OCI-LY1 (cell line): ENCODE results near the gene DHX8.

Source experiments
- H2AFZ ChIP-seq: fragments of 200-600 bp; sonication (generic), shearing (Covaris generic); 2 replicates; pipeline ENCODE4 v1.6.0; 2014; ENCODE audit warnings: antibody characterized with exemption, mild to moderate bottlenecking, low read length
- H3F3A ChIP-seq: fragments of 200-600 bp; sonication (generic), shearing (Covaris generic); 2 replicates; pipeline ENCODE4 v1.6.0; 2014; ENCODE audit warnings: mild to moderate bottlenecking, antibody characterized with exemption, low read length, moderate library complexity; ENCODE audit not compliant: insufficient read depth
- H3K27ac ChIP-seq: fragments of 200-600 bp; sonication (generic); 2 replicates; pipeline ENCODE4 v1.5.1; 2014; ENCODE audit warnings: low read length, mixed run types, mild to moderate bottlenecking, low read depth; ENCODE audit not compliant: poor library complexity, severe bottlenecking
- H3K27me3 ChIP-seq: fragments of 200-600 bp; sonication (generic); 2 replicates; pipeline ENCODE4 v1.6.0; 2014; ENCODE audit warnings: antibody characterized with exemption, mild to moderate bottlenecking, low read length, moderate library complexity; ENCODE audit not compliant: insufficient read depth
- H3K36me3 ChIP-seq: fragments of 200-600 bp; sonication (generic); 2 replicates; pipeline ENCODE4 v1.6.1; 2014; ENCODE audit warnings: mild to moderate bottlenecking, antibody characterized with exemption, low read length, moderate library complexity, mixed read lengths; ENCODE audit not compliant: insufficient read depth
- H3K4me1 ChIP-seq: fragments of 200-600 bp; sonication (generic); 2 replicates; pipeline ENCODE4 v1.5.1; 2014; ENCODE audit warnings: mild to moderate bottlenecking, low read length, moderate library complexity; ENCODE audit not compliant: insufficient read depth, severe bottlenecking
- H3K4me2 ChIP-seq: fragments of 200-600 bp; sonication (generic), shearing (Covaris generic); 2 replicates; pipeline ENCODE4 v1.6.1; 2014; ENCODE audit warnings: low read length
- H3K4me3 ChIP-seq: fragments of 200-600 bp; sonication (generic); 2 replicates; pipeline ENCODE4 v1.5.1; 2014; ENCODE audit warnings: low read length, low read depth, mild to moderate bottlenecking, mixed read lengths; ENCODE audit not compliant: poor library complexity, severe bottlenecking
- H3K79me2 ChIP-seq: fragments of 200-600 bp; shearing (Covaris generic); 2 replicates; pipeline ENCODE4 v1.6.1; 2016; ENCODE audit warnings: mixed run types, low read length, mixed read lengths; ENCODE audit not compliant: insufficient read depth
- H3K9ac ChIP-seq: fragments of 200-600 bp; sonication (generic), shearing (Covaris generic); 2 replicates; pipeline ENCODE4 v1.6.1; 2014; ENCODE audit warnings: mild to moderate bottlenecking, low read length, mixed read lengths
- H3K9me2 ChIP-seq: fragments of 200-600 bp; sonication (generic), shearing (Covaris generic); 2 replicates; pipeline ENCODE4 v1.6.1; 2014; ENCODE audit warnings: low read depth, mild to moderate bottlenecking, low read length, mixed read lengths
- H3K9me3 ChIP-seq: fragments of 200-600 bp; shearing (Covaris generic); 2 replicates; pipeline ENCODE4 v1.6.1; 2014; ENCODE audit warnings: low read length, mixed read lengths
- H4K20me1 ChIP-seq: fragments of 200-600 bp; sonication (generic), shearing (Covaris generic); 2 replicates; pipeline ENCODE4 v1.6.0; 2016; ENCODE audit warnings: mild to moderate bottlenecking, low read length; ENCODE audit not compliant: insufficient read depth
- EZH2 ChIP-seq: fragments of 200-600 bp; sonication (generic), shearing (Covaris generic); IDR thresholded peaks from 2 replicates; pipeline ENCODE4 v1.8.0; 2017; ENCODE audit warnings: borderline replicate concordance, mixed run types, mild to moderate bottlenecking, antibody characterized with exemption, low read length, moderate library complexity, mixed read lengths
- TF ChIP-seq, protein P1 (sequence below): fragments of 200-600 bp; sonication (generic), shearing (Covaris generic); IDR thresholded peaks from 2 replicates; pipeline ENCODE4 v1.5.1; 2017; ENCODE audit warnings: mild to moderate bottlenecking, antibody characterized with exemption, low read length, moderate library complexity, mixed read lengths

DHX8 gene

DNA sequence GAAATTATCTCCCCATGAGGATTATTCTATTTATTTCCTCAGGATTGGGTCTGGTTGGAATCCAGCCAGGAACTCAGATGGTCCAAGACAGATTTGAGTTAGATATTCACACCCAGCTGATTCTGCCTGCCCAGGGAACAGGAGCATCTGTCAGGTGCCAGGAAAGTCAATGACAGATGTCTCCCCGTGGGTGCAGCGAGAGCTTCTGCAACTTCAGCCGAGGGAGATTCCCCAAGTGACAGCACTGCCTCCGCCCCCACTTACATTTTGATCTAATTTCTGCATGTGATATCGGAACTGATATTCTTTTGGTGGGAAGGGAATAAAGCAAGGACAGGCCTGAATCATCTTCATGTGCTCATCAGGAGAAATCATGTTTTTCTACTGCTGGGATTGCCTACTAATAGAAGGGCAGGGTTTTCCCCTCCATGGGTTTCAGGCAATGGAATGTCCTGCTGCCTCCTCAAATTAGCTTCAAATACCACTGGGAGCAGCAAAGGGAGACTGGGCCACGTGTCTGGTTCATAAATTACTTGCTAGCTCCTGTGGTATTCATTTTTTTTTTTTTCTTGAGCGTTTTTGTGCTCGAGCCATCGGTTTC is 15.7 kb upstream of the DHX8 start:
- Histone ChIP-seq H3K27me3 (no peaks in the 10 kb centered on the region), H3K4me1 (no peaks in the 10 kb centered on the region), H3K9me2 (no peaks in the 10 kb centered on the region), H2AFZ (no peak overlapping the region), H3F3A (no peaks in the 10 kb centered on the region), H3K4me3 (no peak overlapping the region), H3K4me2 (no peak overlapping the region), H4K20me1 (no peaks in the 10 kb centered on the region), H3K79me2 (no peaks in the 10 kb centered on the region), H3K27ac (no peak overlapping the region), H3K36me3 (no peaks in the 10 kb centered on the region), H3K9ac (no peak overlapping the region), H3K9me3 (no peaks in the 10 kb centered on the region)
- TF ChIP-seq, protein P1, sequence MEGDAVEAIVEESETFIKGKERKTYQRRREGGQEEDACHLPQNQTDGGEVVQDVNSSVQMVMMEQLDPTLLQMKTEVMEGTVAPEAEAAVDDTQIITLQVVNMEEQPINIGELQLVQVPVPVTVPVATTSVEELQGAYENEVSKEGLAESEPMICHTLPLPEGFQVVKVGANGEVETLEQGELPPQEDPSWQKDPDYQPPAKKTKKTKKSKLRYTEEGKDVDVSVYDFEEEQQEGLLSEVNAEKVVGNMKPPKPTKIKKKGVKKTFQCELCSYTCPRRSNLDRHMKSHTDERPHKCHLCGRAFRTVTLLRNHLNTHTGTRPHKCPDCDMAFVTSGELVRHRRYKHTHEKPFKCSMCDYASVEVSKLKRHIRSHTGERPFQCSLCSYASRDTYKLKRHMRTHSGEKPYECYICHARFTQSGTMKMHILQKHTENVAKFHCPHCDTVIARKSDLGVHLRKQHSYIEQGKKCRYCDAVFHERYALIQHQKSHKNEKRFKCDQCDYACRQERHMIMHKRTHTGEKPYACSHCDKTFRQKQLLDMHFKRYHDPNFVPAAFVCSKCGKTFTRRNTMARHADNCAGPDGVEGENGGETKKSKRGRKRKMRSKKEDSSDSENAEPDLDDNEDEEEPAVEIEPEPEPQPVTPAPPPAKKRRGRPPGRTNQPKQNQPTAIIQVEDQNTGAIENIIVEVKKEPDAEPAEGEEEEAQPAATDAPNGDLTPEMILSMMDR = no peak
- TF ChIP-seq EZH2 = no peak

- no peaks in the 10 kb centered on the region for H3F3A ChIP-seq
- no peaks in the 10 kb centered on the region for H4K20me1 ChIP-seq
- no peak overlapping the region for H2AFZ ChIP-seq
- no peaks in the 10 kb centered on the region for H3K79me2 ChIP-seq
- no peak overlapping the region for H3K9ac ChIP-seq
- H3K9me3 ChIP-seq = no peaks in the 10 kb centered on the region
- no peaks in the 10 kb centered on the region for H3K27me3 ChIP-seq
- no peaks in the 10 kb centered on the region for H3K4me1 ChIP-seq
- H3K27ac ChIP-seq = no peak overlapping the region
- TF ChIP-seq EZH2 = no peak
- TF ChIP-seq, protein P1 = no peak
- no peaks in the 10 kb centered on the region for H3K9me2 ChIP-seq
- no peaks in the 10 kb centered on the region for H3K36me3 ChIP-seq
- no peak overlapping the region for H3K4me2 ChIP-seq
- H3K4me3 ChIP-seq = no peak overlapping the region
Observed at GRCh38 chr17:43468691-43469139, 15.1 kb upstream of the DHX8 start.

- Histone ChIP-seq H3F3A (no peaks in the 10 kb centered on the region), H3K4me1 (no peaks in the 10 kb centered on the region), H4K20me1 (no peaks in the 10 kb centered on the region), H2AFZ (no peak overlapping the region), H3K9me2 (no peaks in the 10 kb centered on the region), H3K4me3 (no peak overlapping the region), H3K36me3 (no peaks in the 10 kb centered on the region), H3K9me3 (no peaks in the 10 kb centered on the region), H3K79me2 (no peaks in the 10 kb centered on the region), H3K4me2 (no peak overlapping the region), H3K9ac (no peak overlapping the region), H3K27me3 (no peaks in the 10 kb centered on the region), H3K27ac (no peak overlapping the region)
- TF ChIP-seq EZH2 = no peak
Observed at GRCh38 chr17:43469145-43469544, 14.6 kb upstream of the DHX8 start.

- Histone ChIP-seq H3K27ac (no peak overlapping the region), H3K9ac (no peak overlapping the region)
Observed at GRCh38 chr17:43471585-43472160, 12.1 kb upstream of the DHX8 start.

More at GRCh38 chr17:43471585-43472160, 12.1 kb upstream of the DHX8 start:
- H3K9me3 ChIP-seq = no peaks in the 10 kb centered on the region
- H3K4me3 ChIP-seq = no peak overlapping the region
- no peaks in the 10 kb centered on the region for H3K9me2 ChIP-seq
- no peaks in the 10 kb centered on the region for H3K79me2 ChIP-seq
- no peaks in the 10 kb centered on the region for H4K20me1 ChIP-seq
- no peaks in the 10 kb centered on the region for H3K4me1 ChIP-seq
- no peaks in the 10 kb centered on the region for H3K36me3 ChIP-seq
- H3K27me3 ChIP-seq = no peaks in the 10 kb centered on the region
- no peak overlapping the region for H2AFZ ChIP-seq
- no peaks in the 10 kb centered on the region for H3F3A ChIP-seq
- TF ChIP-seq, protein P1 = no peak
- TF ChIP-seq EZH2 = no peak
- no peak overlapping the region for H3K4me2 ChIP-seq
